ENCODE measurements around the gene SLC17A9.

Gene SLC17A9

DNA sequence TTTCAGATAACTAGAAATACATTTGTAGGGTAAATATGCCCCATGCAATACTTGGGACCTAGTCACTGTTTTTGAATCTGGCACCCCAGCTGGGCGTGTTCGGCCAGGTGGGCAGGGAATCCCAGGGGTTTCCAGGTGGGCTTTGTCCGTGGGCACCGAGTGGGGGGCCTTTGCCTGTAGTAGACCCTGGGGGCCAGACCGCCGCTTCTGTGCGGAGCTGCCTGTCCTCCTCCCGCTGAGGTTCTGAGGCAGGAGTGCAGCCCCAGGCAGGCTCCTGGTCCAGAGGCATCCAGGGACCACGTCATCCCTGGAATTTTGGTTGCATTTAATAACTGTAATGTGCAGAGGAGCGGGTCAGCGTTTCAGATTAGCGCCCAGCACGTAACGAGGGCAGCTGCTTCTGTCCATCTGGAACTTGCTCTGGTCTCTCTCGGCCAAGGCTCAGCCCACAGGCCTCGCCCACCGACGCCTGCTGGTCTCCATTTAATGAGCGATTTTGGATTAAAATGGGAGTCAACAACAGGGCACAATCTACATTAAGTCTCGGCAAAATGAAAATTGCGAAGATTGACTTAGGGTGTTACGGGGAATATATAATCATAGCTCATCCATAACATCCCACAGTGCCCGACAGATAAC, 41.5 kb downstream of the SLC17A9 start:
- no peak for DNase-seq (ENCODE audit: low read depth)
- H3K4me3 ChIP-seq (ENCODE audit: low read depth, low read length), result no peak overlapping the region

DNA sequence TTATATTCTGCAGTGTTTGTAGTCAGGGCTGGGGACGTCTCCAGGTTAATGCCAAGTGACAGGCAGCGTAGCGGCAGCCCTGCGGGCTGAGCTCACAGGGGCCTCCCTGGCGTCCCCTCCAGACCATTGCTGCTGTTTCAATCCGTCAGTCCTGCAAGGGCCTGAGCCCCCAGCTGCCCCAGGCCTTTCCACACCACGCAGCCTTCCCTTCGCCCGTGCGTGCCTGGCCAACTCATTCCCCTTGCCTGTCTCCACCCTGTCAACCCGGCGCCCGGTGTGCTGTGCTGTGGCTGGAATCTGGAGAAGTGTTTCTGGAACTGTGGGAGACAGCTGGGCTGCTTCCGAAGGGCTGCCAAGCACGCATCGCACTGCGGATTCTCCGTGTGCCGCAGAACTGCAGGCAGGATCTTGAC, 42.4 kb downstream of the SLC17A9 start:
- no peak overlapping the region for H3K4me3 ChIP-seq (ENCODE audit: low read depth, low read length)
- DNase-seq (ENCODE audit: low read depth), result no peak

DNA sequence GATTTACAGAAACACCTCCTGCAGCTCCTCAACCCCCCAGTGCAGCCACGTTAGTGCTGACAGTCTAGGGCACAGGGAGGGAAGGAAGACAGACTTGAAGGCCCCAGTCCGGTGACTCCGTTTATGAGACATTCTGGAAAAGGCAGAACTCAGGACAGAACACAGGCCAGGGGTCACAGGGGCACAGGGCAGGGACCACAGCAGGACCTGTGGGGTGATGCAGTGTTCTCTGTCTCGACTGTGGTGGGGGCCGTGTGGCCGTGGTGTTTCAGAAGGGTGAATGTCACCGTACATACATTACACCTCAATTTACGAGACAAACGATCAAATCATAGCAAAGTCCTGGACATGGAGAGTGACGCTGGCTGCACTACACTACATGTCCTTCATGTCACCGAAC, 43.0 kb downstream of the SLC17A9 start:
- no peak for DNase-seq (ENCODE audit: low read depth)
- H3K4me3 ChIP-seq (ENCODE audit: low read depth, low read length), result no peak overlapping the region

DNA sequence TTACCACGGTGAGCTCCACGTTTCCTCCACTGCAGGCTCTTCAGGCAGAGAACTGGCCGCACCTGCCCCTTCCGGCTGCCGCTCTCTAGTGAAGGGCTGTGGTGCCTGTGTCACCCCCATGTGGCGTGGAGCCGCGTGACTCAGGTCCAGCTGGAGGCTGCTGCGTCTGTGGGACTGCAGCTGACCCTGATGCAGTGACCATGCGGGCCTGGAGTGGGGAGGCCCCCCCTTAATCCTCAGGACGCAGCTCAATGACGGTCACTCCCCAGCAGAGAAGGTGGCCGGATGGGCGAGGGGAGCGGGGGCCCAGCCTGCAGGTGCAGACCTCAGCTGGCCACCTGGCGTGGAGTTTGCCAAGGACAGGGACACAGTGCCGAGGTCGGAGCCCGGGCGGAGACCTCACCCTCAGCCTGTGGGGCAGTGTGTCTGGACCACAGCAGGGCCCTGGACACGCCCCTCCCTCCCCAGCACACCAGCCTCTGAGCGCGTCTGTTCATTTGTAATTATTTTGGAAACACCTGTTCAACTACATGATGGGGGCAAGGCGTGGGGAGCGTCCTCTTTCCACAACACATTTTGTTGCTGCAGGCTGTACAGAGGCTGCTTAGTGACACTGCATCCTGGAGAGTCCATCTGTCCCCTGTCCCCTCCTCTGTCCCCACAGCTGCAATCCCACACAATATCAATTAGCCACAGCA, 43.5 kb downstream of the SLC17A9 start:
- no peak overlapping the region for H3K4me3 ChIP-seq (ENCODE audit: low read depth, low read length)

DNA sequence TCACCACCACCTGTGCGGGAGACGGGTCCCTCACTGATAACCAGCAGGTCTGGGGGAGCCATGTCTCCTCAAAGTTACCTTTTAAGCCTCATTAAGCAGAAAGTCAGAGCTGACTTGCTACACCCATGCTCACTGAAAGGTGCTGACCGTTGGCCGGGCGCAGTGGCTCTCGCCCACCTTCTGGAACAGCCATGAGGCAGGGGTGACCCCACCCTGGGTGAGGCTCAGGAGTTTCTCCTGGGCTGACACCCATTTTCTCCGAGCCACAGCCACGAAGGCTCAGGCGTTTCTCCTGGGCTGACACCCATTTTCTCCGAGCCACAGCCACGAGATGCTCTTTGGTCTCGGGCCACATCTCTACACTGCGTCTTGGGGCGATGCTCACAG, 44.1 kb downstream of the SLC17A9 start:
- DNase-seq (ENCODE audit: low read depth), result no peak
- H3K4me3 ChIP-seq (ENCODE audit: low read depth, low read length), result no peak overlapping the region

More for the DNA sequence above, 43.5 kb downstream of the SLC17A9 start:
- DNase-seq (ENCODE audit: low read depth), result no peak

DNA sequence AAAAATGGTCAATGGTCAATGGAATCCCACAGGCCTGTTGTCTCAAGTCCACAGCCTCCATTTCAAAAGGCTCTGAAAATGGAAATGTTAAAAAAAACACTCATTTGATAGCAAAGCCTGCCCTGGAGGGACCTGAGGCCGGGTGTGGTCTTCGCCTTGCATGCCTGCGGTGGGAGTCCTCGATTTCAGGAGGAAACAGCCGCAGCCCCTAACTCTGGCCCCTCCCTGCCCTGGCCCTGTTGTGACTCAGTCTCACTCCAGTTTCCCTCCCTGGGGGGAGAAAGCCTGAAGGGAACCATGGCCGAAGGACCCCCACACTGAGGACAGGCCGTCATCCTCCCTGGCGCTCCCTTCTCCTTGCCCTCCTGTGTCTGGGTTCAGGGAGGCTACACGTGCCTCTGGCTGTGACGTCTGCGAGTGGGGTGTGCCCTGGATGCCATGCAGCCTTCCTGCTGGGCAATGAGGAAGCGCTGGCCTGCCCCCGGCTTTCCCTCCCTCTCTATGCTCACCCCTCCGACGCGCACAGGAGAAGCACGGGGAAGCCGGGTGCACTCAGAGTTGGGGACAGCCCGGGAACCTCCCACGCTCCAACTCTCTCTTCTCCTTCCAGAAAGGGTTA, 45.0 kb downstream of the SLC17A9 start:
- no peak overlapping the region for H3K4me3 ChIP-seq (ENCODE audit: low read depth, low read length)
- no peak for DNase-seq (ENCODE audit: low read depth)

DNA sequence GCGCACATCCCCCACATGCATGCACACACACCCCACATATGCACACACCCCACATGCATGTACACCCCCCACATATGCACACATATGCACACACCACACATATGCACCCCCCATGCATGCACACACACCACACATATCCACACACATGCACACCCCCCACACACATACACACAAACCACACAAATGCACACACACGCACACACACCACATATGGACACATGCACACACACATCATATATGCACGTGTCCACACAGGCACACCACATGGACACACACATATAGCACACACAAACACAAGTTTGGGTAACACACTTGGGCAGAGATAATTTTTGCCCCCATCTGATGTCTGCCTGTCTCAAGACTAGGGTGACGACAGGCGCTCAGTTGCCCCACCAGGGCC, 45.9 kb downstream of the SLC17A9 start:
- H3K4me3 ChIP-seq (ENCODE audit: low read depth, low read length), result no peak overlapping the region
- no peak for DNase-seq (ENCODE audit: low read depth)

DNA sequence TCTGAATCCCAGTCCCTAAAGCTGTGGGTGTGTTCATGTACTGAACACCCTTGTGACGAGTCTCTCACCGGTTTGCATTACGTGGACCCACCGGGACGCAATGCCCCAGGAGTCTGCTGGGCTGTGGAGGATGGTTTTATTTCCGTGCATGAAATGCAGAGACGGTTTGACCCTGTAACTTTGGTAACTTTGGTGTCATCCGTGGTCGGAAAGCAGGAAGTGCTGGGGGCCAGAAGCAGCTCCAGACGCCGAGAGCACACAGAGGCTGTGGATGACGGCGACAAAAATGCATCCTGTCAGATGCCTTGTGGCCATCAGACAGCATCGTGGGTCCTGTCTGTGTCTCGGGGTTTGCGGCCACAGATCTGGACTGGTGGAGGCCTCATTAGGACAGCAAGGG, 47.1 kb downstream of the SLC17A9 start:
- no peak overlapping the region for H3K4me3 ChIP-seq (ENCODE audit: low read depth, low read length)
- DNase-seq (ENCODE audit: low read depth), result no peak

DNA sequence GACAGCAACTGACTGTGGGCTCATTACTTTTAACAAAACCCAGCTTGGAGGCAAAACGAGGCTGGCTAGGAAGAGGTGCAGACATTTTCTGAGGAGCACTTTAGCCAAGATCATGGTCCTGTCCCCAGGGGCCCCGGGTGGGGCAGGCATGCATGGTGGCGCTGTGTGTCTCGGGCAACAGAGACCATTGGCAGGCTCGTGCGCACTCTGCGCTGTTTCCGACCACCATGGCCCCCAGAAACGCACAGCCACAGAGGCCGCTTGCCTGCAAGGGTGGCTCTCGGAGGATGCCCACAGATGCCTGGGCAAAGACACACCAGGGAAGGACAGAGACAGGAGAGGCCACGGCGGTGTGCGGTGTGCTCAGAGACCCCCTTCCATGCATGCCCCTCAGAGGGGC, 47.5 kb downstream of the SLC17A9 start:
- no peak for DNase-seq (ENCODE audit: low read depth)
- H3K4me3 ChIP-seq (ENCODE audit: low read depth, low read length), result no peak overlapping the region

DNA sequence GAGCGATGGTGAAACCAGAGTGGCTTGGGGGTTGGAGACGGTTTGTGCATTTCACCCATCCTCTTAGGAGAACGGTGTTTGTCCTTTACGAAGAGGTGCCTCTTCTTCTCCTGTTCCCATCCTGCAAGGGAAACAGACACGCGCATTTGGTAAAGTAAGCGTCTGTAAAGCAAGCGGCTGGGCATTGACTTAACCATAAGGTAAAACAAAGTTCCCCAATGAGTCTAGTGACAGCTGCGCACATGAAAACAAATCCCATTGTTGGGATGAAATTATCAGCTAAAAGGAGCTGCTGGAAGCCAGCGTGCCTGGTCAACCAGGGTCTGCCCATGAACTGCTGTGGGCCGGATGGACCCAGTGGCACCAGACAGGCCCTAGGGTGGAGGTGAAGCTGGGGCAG, 48.4 kb downstream of the SLC17A9 start:
- no peak for DNase-seq (ENCODE audit: low read depth)
- no peak overlapping the region for H3K4me3 ChIP-seq (ENCODE audit: low read depth, low read length)

DNA sequence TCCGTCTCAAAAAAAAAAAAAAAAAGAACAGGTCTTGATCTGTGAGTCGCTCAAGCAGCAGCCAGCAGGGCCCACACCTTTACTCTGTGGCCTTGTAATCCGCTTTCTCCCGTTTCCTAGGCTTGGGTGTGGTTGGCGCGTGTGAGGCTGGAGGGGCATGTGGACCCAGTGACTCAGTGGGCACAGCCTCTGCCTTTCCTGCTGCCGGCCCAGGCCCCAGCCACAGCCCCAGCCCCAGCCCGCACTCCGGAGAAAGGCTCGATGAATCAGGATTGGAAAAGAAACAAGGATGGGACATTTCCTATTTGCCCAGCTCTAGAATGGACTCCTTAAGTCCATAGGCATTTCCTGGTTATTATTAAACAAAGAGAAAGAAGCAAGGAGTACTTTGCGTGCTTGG, 50.0 kb downstream of the SLC17A9 start:
- no peak overlapping the region for H3K4me3 ChIP-seq (ENCODE audit: low read depth, low read length)
- no peak for DNase-seq (ENCODE audit: low read depth)

DNA sequence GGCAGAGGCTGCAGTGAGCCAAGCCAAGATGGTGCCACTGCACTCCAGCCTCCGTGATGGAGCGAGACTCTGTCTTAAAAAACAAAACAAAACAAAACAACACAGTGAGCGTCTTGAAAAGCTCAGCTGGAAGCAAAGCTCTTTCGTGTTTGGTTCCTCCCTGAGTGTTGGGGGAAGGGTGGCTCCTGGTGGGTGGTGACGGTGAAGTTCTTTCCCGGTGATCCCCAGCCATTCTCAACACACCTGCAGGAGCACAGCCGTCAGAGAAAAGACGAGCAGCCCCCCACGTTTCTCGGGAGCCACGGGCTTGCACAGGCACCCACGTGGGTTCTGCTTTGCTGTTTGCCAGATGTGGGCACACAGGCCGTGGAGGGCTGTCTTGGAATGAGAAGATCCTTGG, 51.0 kb downstream of the SLC17A9 start:
- no peak overlapping the region for H3K4me3 ChIP-seq (ENCODE audit: low read depth, low read length)
- no peak for DNase-seq (ENCODE audit: low read depth)

DNA sequence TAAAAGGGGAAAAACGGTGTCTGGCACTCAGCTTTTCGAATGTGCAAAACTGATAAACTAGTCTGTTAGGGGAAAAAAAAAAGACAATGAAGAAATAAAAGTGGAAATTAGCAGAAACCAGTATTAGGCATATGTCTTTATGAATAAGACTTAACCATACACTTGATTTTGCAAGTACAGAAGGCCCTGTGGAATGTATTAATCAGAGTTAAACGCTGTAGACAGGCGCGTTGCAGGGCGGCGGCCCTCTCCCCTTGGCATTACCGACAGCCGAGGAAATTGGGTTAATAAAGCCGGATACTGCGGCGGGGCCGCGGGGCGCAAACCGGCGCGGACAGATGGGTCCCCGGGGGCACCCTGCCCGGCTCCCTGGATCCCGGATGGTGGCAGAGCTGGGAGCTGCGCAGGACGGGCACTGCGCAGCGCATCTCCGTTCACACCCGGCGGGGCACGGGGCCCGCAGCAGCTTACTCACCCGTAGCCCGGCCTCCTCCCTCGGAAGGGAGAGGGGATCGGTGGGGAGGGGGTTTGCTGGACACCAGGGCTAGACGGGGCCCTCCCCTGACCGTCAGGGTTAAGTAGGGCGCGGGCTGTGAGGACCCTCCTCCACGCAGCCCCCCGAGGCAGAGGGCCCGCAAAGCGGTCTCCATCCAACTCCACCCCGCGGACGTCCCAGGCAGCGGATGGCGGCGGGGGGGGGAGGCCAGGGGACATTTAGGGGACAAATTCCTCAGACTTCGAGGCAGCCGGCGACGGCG, 52.3 kb downstream of the SLC17A9 start:
- no peak overlapping the region for H3K4me3 ChIP-seq (ENCODE audit: low read depth, low read length)
- DNase-seq (ENCODE audit: low read depth), result no peak

DNA sequence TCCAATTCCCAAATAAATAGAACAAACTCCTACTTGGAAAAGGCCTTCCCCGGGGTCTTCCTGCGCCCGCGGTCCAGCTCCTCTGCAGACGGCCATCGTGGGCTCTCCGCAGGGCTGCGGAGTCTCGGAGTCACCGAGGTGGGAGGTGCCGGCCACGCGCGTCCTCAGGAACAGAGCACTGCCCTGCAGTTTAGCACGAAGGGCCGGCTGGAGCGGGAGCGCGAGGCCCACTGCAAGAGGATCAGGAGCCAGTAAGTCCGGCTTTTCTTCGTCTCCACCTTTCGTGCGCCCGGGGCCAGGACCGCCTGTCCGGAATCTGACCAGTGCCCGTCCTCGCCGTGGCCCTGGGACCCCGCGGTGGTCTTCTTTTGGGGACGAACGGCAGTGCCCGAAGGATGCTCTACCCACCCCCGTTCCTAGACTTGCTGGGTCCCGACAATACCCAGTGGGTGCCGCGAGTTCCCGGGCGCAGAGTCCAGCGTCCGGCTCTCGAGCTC, 52.9 kb downstream of the SLC17A9 start:
- H3K4me3 ChIP-seq (ENCODE audit: low read depth, low read length), result no peak overlapping the region
- no peak for DNase-seq (ENCODE audit: low read depth)

DNA sequence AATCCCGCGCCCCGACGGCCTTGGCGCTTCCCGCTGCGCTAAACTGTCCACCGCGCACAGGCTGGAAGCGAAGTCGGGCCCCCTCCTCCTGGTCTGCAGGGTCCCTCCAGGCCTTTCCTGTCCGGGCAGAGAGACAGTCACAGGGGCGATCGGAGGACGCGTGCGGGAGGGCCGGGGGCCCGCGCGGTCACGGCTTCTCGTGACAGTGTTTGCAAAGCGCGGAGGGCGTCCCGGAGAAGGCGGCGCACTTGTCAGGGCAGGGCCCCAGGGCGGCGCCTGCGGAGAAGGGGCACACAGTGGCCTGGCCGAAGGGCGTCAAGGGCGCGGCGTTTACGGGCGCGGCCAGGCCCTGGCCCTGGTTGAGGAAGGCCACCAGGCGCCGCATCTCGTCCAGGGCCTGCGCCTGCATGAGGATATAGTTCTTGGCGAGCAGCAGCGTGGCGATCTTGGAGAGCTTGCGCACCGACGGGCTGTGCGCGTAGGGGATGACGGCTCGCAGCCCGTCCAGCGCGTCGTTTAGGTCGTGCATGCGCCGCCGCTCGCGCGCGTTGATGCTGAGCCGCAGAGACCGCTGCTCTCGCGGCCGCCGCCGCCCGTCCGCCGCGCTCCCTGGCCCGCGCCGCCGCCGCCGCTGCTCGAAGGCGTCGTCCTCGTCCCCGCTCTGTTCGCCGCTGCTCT, 53.5 kb downstream of the SLC17A9 start:
- no peak for DNase-seq (ENCODE audit: low read depth)
- no peak overlapping the region for H3K4me3 ChIP-seq (ENCODE audit: low read depth, low read length)

DNA sequence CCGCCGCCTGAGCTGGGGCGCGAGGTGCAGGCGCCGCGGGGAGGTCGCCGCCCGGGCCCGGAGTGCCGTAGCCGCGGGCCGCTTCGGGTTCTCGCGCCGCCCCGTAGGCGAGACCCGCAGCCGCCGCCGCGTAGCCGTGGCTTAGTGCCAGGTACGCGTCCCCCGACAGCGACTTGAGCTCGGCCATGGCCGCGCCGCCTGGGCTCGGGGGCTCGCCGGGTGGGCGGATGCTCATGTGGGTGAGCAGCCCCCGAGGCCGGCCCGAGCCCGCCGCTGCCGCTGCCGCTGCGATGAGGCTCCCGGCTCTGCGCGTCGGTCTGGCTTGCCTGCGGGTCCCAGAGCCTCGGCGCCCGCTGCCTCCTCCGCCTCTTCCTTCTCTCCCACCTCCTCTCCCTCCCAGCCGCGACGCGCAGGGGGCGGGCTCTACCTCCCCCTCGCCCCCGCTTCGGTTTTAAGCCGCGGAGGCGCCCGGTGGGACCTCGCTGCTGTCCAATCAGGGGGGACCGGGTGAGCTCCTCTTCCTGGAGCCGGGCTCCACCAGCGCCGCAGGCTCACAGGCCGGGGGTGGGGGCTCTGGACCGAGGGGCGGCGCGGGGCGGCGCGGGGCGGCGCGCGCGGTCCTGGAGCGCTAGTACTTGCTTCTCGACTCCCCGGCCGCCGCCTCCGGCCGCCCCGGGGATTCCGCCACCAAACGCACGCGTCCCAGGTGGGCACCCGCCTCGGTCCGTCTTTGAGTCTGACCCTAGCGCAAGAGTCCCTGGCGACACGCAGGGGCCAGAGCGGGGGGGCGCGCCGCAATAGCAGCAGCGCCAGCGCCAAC, 54.2 kb downstream of the SLC17A9 start, which contains the start of gene BHLHE23:
BHLHE23 (minus strand) TSS at position 425 of the 820 bp plus-strand sequence; CDS start at position 235, 190 bp downstream.
- no peak within 1 kb of the TSS for H3K4me3 ChIP-seq (ENCODE audit: low read depth, low read length)
- DNase-seq (ENCODE audit: low read depth), result no peak

DNA sequence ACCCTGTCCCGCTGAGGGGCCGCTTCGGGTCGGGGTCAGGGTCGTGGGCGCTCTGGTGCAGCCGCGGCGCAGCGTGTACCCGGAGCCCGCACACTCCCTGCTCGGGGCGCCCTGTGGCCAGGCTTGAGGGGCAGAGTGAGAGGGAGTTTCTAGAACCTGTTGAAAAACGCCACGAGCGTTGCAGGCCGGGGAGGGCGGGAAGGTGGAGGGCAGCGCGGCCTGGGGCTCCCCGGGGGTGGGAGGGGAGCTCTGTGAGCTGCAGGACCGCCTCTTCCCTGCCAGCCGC, 54.8 kb downstream of the SLC17A9 start:
- no peak overlapping the region for H3K4me3 ChIP-seq (ENCODE audit: low read depth, low read length)
- DNase-seq (ENCODE audit: low read depth), result no peak

DNA sequence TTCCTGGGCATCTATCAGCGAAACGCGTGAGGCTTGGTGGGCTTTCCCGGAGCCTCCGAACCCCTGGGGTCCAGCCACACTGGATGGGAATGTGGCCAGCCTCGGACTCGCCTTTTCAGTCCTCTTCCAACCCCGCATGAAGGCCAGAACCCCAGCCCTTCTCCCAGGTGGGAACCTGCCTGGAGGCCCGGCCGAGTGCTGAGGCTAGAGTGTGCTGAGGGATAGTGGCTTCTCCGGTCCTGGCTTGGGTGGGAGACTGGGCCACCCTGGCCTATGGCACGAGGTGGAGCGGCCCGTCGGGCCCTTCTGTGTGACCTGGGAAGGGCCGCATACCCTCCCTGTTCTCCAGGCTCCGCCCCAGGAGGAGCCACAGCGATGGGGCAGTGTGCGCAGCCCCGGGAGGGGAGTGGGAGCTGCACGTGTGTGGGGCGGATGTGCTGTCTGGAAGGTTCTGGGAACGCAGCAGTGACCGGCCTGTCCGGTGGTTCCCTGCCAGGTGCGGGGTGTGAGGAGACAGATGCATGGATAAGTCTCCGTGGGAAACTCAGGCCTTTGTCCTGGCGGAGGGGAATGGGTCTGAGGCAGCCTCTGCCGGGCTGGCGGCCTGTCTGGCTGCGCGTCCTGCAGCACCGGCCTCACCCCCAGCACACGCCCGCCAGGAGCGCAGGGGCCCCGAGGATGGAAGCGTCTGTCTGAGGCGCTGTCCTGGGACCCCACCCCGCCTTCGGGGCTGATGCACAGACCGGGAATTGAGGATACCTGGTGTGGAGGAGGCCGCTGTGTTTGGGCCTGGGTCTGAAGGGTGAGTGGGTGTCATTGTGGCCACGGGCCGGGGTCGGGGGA, 55.4 kb downstream of the SLC17A9 start:
- H3K4me3 ChIP-seq (ENCODE audit: low read depth, low read length), result no peak overlapping the region

More for the DNA sequence above, 55.4 kb downstream of the SLC17A9 start:
- DNase-seq (ENCODE audit: low read depth), result no peak
